Germinal center (tissue), 1 donor: Measurements from ENCODE around the gene SLC48A1.

ENCODE experiments used
- DNase-seq: peaks from one replicate; pipeline ENCODE4 v3.0.0; 2012; ENCODE audit warnings: mixed read lengths, low spot score

The SLC48A1 gene

GRCh38 chr12:47777151-47777550 is 4.1 kb downstream of the SLC48A1 start:
- no peak for DNase-seq

- DNase-seq: no peak
Observed at GRCh38 chr12:47777741-47778558, 4.9 kb downstream of the SLC48A1 start.

- DNase-seq: no peak
Observed at GRCh38 chr12:47778881-47779280, 5.8 kb downstream of the SLC48A1 start.

- DNase-seq: peak; percentile 88
Observed at GRCh38 chr12:47779301-47779942, 6.4 kb downstream of the SLC48A1 start.

- DNase-seq: no peak
Observed at GRCh38 chr12:47779943-47780504, 7.0 kb downstream of the SLC48A1 start.

GRCh38 chr12:47781479-47782371 is 8.7 kb downstream of the SLC48A1 start:
- no peak for DNase-seq

GRCh38 chr12:47782372-47782770 is 9.3 kb downstream of the SLC48A1 start:
- no peak for DNase-seq

GRCh38 chr12:47783024-47783755 is 10.2 kb downstream of the SLC48A1 start:
- DNase-seq: no peak

GRCh38 chr12:47783821-47784819 is 11.1 kb downstream of the SLC48A1 start:
- no peak for DNase-seq

- no peak for DNase-seq
Observed at GRCh38 chr12:47785036-47785886, 12.2 kb downstream of the SLC48A1 start.

GRCh38 chr12:47785887-47786661 is 13.0 kb downstream of the SLC48A1 start:
- no peak for DNase-seq

GRCh38 chr12:47786662-47787280 is 13.7 kb downstream of the SLC48A1 start:
- DNase-seq: no peak

GRCh38 chr12:47787596-47788319 is 14.7 kb downstream of the SLC48A1 start:
- no peak for DNase-seq

GRCh38 chr12:47789141-47789540 is 16.1 kb downstream of the SLC48A1 start:
- no peak for DNase-seq

GRCh38 chr12:47789712-47790489 is 16.9 kb downstream of the SLC48A1 start:
- no peak for DNase-seq

- no peak for DNase-seq
Observed at GRCh38 chr12:47790676-47791350, 17.8 kb downstream of the SLC48A1 start.
